GM18498 (cell line): Measurements from ENCODE around the gene DST.
A peak's percentile ranks its signal among the peaks of the same experiment; 100 is the strongest.

Experiments used
- ATAC-seq: cut with Tn5 transposase; IDR thresholded peaks from one replicate; pipeline ENCODE4 v1.9.1; 2021; ENCODE audit warnings: mild to moderate bottlenecking, moderate library complexity; ENCODE audit not compliant: unreplicated experiment

DST gene

DNA sequence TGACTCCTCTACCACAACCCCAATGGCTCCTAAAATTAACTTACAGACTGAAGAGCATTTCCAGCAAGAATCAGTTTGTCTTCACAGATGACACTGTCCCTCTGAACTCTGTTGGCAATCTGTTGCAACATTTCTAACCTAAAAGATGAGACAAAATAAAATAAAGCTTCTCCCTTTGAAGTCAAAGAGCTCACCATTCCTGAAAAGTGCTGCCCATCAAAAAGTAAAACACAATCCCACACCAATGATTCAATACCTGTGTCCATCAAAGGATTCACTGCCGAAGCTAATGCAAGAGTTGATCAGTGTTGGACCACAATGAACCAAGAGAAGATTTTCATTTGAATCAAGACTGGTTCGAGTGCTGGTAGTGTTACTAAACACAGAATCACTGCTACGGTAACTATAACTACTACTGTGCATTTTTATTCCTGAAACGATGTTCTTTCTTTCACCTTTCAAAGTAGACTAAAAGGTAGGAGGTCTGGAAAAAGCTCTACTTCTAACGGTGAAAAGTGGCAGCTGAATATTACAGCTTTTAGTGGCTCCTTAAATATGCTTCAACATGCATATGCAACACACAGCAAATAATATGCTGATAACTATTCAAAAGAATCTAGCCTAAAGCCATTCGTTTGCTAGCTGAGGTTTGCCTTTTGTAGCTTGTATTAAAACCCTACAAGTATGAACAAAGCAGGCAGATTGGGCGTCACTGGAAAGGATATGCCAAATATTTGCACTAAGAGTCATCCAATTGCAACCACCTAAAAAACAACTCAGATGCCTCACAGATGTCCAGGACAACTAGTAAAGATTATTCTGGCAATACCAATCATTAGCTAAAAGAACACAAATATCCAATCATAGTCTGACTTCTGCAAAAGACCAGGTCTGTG, at the start of gene DST:
TSS of gene DST (minus strand) at position 524 of the 896 bp plus-strand sequence.
- ATAC-seq = no peak

DNA sequence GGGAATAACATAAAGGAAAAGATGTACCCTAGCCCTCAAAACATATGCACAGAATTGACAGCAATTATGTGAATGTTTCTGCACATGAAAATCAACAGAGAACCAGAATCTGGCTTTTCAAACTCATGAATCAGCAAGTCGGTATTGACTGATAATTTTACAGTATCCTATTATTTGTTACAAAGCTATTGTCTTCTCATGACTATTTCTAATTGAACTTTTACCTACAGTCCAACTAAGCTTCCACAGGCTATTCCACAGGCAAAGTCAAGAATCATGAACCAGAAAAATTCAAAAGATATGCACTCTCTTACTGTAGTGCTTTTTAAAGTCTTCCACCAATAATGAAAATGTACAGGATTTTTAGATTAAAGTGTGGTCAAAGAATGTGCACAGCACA, 49.1 kb upstream of the DST start:
- no peak for ATAC-seq

DNA sequence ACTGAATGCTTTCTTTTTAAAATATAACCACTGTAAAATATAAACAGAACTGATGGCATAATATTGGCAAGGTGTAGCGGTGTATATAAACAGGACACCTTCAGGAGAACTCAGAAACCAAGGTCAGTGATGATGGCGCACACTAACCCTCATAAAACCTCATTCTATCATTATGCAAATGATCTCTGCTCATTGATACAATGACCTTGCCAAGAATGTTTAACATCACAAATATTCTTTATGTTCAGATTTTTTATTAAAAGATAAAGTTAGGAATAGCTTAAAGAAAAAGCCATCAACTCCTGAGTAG, 48.6 kb upstream of the DST start:
- ATAC-seq = no peak

DNA sequence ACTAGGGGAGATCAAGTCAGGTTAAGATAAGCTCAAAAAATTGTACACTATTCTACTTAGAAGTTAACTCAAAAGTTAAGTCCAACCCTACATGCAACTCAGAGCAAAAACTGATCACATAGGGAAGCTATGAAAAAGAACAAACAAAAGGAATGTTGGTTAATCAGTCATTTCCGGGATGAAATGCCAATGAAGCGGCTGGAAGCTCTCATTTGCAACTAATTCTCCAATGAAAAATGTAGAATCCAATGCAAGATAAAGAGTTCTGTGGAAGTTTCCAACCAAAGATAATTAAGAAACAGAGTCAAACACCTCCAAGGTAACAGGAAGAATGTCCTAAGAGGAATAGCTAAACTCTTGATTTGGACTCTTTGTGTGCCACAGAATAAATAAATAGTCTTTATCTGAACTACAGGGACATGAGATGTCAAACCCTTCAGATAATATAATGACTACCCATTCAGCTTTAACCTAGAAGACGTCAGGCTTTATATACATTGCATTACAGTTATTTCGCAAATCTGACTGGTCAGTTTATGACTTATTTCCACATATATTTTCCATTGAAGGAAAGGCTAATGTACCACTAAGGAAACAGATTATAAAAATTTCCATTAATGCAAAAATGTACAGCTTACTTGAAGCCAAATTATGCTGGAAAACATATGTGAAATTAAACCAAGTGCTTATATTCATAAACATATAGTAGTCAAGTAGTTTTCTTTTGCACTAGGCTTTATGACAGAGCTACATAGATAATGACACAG, 48.0 kb upstream of the DST start:
- ATAC-seq = no peak

DNA sequence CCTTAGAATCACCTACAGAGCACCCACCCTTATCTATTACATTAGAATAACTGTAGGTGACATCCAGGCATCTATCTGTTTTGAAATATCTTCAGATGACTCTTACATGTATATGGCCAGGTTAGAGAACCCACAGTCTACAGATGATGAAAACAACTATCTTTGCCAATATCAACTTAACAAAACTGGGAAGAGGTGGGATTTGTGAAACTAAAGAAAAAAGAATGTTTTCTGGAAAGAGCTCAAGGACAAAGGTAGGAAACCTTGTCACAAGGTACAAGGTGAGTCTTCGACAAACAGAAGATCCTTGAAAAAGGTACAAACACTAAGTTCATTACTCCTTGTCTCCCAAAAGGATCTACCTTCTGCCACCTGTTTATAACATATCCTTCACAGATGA, 47.0 kb upstream of the DST start:
- peak; percentile 11 for ATAC-seq

DNA sequence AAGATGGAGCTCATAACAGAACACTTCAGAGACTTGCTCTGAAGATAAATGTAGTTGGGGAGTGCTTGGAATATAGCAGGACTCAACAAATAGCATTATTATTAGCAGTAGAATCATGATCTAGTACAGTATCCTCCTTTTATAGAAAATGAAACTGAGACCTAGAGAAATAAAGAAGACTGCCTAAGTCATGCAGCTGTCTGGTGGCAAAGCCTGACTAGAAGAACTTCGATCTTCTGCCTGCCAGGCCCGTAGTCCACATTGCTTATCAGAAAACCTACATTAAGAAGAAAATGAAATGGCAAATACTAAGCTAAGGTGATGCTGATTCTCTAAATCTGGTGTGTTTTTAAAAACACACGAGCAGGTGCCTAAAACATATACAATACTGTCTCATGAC, 46.4 kb upstream of the DST start:
- ATAC-seq = peak; percentile 93

DNA sequence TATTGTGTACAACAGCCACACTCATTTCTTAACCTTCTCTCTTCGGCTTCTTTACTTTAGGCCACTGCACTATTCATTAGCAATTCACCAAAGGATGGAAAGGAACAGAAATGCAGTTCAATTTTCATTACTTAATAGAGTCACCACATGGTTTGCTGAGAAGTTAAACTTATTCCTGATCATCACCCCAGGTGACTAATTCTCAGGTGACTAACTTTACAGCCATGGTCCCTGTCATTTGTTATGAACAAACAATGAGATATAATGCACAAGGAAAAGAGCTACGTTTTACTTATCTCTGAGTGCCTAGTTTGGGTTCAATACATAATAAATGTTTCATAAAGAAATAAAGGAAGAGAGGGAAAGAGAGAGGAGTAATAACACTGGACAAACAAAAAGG, 45.8 kb upstream of the DST start:
- no peak for ATAC-seq

DNA sequence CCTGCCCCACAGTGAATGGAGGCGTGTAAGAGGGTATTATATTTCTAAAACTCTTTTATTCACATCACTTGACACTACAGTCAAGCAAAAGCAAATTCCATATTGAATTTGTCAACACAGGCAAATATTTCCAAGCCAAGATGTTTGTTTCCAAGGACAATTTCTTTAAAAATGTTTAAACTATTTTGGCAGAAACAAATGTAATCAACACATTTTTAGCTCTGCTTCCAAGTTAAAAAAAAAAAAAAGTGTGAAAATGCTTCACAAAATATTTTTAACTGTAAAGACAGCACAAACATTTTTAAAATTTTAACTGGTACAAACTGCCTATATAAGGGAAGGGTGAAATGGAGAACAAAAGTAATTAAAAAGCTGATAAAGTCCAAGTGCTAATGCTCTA, 44.9 kb upstream of the DST start:
- no peak for ATAC-seq

DNA sequence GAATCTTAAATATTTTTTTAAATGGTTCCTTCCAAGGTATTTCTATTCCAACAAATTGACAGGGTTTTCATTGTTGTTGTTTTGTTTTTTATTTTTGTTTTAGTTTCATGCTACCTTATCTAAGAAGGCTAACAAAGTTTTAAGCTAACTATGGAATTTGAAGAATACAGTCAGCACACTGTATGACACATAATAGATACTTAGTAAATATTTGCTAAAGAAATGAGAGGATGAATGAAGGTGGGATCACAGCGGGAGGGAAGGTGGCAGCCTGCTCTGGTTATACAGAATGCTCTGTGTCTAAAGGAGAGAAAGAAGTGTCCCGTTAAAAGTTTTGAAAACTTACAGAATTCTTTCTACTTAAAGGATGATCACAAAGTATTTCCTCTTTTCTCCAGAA, 43.7 kb upstream of the DST start:
- no peak for ATAC-seq

DNA sequence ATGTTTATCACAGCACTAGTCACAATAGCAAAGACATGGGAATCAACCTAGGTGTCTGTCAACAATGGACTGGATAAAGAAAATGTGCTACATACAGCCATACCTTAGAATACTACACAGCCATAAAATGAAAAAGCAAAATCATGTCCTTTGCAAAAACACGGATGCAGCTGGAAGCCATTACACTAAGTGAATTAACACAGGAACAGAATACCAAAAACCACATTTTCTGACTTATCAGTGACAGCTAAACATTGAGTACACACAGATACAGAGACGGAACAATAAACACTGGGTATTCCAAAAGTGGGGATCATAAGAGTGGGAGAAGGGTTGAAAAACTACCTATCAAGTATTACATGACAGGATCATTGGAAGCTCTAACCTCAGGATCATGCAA, 43.3 kb upstream of the DST start:
- ATAC-seq = no peak

DNA sequence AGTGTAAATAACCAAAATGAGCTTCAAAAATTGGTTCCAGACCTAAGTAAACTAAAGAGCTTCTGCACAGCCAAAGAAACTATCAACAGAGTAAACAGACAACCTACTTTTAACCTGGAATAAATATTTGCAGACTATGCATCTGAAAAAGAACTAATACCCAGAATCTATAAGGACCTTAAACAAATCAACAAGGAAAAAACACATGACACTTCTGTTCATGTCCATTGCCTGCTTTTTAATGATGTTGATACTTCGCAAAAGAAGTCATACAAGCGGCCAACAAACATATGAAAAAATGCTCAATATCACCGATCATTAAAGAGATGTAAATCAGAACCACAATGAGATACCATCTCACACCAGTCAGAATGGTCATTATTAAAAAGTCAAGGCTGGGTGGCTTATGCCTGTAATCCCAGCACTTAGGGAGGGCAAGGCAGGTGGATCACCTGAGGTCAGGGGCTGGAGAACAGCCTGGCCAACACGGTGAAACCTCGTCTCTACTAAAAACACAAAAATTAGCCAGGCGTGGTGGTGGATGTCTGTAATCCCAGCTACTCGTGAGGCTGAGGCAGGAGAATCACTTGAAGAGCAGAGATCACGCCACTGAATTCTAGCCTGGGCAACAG, 42.5 kb upstream of the DST start:
- no peak for ATAC-seq

DNA sequence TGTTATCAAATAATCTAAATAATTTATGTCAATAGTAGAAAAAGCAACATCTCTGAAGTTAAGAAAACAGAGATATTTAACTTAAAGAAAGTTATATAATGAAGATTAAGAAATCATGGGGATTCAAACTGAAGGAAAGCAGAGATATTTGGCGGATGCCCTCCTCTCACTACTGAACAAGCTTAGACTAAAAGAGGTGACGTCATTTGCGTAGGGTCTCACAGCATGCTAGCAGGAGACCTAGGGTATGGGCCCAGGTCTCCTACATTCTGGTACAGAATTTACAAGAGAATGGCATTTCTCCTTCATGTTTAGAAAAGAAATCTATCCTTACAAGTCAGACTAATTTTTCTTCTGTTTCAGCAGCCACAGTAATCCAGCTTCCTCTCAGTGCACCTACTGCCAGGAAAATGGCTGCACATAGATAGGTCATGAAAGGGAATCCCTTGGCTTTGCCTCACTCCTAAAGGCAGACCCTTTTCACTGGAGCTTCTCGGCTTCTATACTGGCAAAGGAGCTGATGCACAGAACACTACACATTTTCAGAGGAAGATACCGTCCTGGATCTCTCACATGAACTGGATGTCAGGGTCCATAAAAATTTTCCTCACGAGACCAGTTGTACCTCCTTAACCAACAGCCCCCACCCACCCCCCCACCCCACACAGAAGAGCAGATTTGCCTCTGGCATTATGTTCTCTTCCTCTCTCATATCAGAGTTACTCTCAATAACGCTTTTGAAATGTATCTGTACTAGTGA, 41.8 kb upstream of the DST start:
- ATAC-seq = no peak

DNA sequence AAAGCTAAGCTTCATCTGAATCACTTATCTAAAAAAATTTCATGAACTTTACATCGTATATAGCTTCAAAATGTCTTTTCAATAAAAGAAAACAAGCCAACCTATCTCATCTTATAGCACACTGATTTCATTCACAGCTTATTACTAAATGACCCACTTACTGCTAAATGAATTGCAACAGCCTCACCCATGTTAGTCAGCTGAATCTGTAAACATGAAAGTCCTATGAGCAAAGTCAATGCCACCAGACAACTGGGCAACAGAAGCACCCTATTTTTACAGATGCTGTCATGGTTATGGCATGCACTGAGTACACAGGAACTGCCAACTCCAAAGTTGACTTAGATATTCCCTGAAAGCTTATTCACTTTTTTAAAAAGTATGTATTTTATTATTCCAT, 41.2 kb upstream of the DST start:
- ATAC-seq = no peak

DNA sequence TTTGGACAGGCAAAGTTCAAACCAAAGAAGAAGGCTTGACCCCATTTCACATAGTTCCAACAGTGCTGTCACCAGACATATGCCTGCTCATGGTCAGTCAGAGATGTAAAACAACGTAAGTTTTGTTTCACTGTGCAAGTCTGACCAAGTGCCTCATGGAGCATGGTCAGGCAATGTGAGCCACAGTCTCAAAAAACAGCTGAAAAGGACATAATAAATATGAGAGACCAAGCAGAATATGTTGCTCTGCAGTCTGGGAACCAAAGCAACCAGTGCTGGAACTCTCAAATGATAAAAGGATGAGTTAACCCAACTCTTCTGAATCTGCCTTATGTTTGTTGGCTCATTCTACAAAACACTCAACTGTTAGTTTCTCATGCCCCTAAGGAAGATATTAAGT, 39.9 kb upstream of the DST start:
- ATAC-seq = no peak

DNA sequence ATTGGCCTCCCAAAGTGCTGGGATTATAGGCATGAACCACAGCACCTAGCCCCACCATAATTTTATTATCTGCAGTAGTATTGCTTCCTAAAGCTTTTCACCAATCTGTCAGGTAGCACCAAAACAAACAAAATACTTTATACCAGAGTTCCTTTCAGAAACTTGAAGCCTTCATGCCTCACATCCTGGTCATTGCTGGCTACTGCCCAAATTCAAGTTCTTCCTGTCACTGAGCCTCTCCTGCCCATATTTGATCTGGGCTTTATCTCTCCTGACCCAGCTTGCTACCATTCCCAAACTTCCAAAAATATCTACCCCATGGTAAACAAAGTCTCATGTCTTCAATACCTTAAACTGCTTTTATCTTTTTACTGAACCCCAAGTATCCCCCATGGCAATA, 34.9 kb upstream of the DST start:
- no peak for ATAC-seq

DNA sequence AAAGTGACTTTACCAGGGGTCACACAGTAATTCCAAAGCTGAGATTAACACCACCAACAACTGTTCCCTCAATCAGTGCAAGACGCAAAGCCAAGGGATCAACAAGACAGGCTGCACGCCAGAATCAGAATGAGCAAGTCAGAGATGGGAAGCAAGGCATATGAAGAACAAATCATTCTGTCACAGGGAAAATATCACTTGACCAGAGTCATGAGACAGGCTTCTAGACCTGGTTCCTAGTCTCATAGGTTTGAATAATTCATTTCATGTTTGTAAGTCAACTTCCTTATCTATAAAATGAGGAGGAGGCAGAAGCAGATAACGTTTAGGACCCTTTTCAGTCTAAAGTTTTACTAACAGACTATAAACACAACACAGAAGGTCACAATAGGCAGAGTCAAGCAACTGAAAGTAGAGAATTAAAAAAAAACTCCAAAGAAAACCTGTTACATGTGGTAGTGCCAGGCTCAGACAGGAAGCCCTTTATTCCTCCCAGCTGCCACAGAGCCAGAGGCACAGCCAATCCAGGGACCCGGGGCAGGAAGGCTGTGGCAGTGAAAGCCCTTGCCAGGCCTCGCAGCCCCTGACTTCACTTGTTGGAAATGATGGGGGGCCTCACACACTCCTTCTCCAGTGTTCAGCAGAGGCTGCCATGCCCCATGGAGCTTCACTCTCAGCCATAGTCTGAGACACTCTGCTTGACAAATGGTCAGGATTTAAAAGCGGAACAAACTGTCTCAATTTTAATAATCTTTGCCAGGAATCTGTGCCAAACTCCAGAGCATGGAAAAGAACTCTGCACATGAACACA, 29.2 kb upstream of the DST start:
- no peak for ATAC-seq

DNA sequence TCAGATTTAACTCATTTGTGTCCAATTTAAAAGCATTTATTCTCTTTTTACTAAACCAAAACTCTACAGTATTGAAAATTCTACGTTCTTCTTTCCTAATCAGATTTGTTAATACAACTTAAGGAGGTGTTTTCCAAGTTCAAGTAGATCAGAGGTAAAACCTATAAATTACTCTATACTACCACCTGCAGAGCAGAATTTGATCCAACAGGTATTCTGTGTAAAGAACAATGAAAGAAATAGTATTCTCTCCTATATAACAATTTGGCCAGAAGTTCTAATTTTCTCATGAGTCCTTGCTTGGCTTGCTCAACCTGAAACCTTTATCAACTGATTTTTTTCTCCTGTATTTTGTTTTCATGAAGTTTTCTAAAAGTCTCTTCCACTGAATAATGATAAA, 28.5 kb upstream of the DST start:
- ATAC-seq = no peak

DNA sequence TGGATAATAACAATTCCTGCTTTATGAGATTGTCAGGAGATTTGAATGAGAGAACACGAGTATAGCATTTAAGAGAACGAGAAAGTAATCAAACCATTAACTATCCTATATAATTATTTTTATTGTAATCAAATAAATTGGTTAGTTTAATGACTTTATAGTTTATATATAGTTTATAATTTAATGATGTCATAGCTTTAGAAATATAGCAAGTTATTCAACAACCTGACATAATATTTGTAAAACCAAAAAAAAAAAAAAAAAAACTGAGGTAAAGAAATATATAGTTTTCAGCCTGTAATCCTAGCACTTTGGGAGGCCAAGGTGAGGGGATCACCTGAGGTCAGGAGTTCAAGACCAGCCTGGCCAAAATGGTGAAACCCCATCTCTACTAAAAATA, 26.4 kb upstream of the DST start:
- ATAC-seq = no peak

DNA sequence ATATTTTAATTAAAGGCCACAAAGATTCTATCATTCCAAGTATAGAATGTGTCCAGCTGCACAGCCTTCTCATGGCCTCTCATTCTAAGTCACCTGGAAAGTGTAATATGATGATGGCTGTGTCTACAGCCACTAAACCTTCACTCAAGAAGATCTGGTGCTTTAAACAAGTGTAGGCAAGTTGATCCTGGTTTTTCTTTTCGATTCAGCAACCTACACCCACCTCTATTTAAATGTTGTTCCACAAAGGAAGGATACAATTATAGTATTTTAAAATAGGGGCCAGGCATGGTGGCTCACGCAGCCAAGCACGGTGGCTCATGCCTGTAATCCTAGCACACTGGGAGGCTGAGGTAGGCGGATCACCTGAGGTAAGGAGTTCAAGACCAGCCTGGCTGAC, 25.5 kb upstream of the DST start:
- no peak for ATAC-seq

DNA sequence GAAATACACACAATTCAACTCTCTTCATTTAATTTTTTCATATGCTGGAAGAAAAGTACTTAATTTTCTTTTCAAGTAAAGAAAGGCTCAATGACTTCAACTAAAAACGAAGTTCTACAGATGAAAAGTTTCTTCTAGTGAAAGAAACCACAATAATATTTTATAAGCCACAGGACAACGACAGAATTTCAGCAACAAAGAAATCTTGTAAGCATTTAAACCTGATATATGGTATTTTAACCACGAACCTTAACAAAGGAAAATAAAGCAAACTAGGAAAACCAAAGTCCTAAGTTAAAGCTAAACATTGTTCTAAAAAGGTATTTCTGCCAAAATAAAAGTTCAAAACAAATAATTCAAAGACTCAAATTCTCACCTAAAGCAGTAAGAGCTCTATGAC, 24.6 kb upstream of the DST start:
- no peak for ATAC-seq

DNA sequence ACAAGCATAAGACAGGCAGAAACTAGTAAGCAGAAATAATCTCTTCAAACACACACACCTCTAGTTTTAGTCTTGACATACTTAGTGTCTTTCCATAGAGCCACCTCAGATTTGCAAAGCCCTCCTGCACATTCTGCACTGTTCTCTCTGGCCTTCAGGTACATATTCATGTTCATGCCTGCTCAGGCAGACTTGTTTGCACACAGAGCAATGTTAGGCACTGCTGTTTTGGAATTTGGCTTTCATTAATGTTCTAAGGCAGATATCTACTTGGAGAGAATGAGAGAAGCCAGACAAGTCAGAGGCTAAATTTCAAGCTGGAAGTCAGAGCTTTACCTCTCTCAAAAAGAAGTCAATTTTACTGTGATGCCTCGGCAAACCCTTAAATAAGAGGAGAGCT, 21.3 kb upstream of the DST start:
- no peak for ATAC-seq
